DND-41 (cell line): ENCODE measurements around the gene RTN1.

Experiments used
- CTCF ChIP-seq: IDR thresholded peaks from 2 replicates; pipeline ENCODE4 v1.5.1; 2012; ENCODE audit warnings: borderline replicate concordance, low read length, moderate library complexity, mild to moderate bottlenecking; ENCODE audit not compliant: poor library complexity, severe bottlenecking; ENCODE audit errors: extremely low read depth
- EZH2 ChIP-seq: IDR thresholded peaks from 3 replicates; pipeline ENCODE4 v1.6.1; 2012; ENCODE audit warnings: borderline replicate concordance, low read depth, mild to moderate bottlenecking, moderate library complexity, low read length, inconsistent platforms; ENCODE audit not compliant: severe bottlenecking

GRCh38 chr14:59565087-59565486 lies 305.5 kb downstream of the RTN1 start:
- TF ChIP-seq CTCF (no peak), EZH2 (no peak)
